NCI-H187 treated with DMSO at 0.1 percent for 48 hours (cell line): ENCODE results near the gene ARID3A.

Experiments used
- DNase-seq: peaks from one replicate; lab custom pipeline; 2025; lab: John Stamatoyannopoulos, UW

Gene ARID3A

GRCh38 chr19:912181-913079 lies 13.4 kb upstream of the ARID3A start:
- DNase-seq, result no peak

- no peak for DNase-seq
Observed at GRCh38 chr19:913080-913748, 12.6 kb upstream of the ARID3A start, which contains the start of gene R3HDM4. Gene R3HDM4 (minus strand): TSS chr19:913219. CDS start chr19:913157, 62 bp downstream.

GRCh38 chr19:916645-917322 lies 9.1 kb upstream of the ARID3A start:
- no peak for DNase-seq

- no peak for DNase-seq
Observed at GRCh38 chr19:917323-918151, 8.3 kb upstream of the ARID3A start, which contains the start of gene KISS1R. Gene KISS1R (plus strand): TSS chr19:917333. CDS start chr19:917503, 170 bp downstream.

GRCh38 chr19:918152-918437 lies 7.7 kb upstream of the ARID3A start:
- DNase-seq, result no peak

- no peak for DNase-seq
Observed at GRCh38 chr19:918481-919198, 7.2 kb upstream of the ARID3A start.

GRCh38 chr19:919199-920050 lies 6.4 kb upstream of the ARID3A start:
- no peak for DNase-seq

- no peak for DNase-seq
Observed at GRCh38 chr19:920051-920864, 5.6 kb upstream of the ARID3A start.

GRCh38 chr19:924553-925086 lies 1.2 kb upstream of the ARID3A start:
- no peak for DNase-seq

GRCh38 chr19:925087-925525 lies 729 bp upstream of the ARID3A start:
- DNase-seq, result no peak

GRCh38 chr19:926323-926588 lies 421 bp downstream of the ARID3A start:
- no peak for DNase-seq

GRCh38 chr19:926589-927350 lies 935 bp downstream of the ARID3A start:
- no peak for DNase-seq

GRCh38 chr19:927351-927779 lies 1.5 kb downstream of the ARID3A start:
- DNase-seq, result no peak

GRCh38 chr19:927780-928401 lies 2.1 kb downstream of the ARID3A start:
- DNase-seq, result no peak

- DNase-seq, result no peak
Observed at GRCh38 chr19:928471-929202, 2.8 kb downstream of the ARID3A start.

- DNase-seq, result no peak
Observed at GRCh38 chr19:929203-929890, 3.5 kb downstream of the ARID3A start.

GRCh38 chr19:929891-930258 lies 4.0 kb downstream of the ARID3A start:
- no peak for DNase-seq
